DMS 273 (cell line): ENCODE measurements around the gene ADCY1.

Source experiments
- DNase-seq: peaks from one replicate; lab custom pipeline; 2025; ENCODE audit not compliant: unreplicated experiment; lab: John Stamatoyannopoulos, UW

Gene ADCY1

GRCh38 chr7:45576249-45576929 lies 2.2 kb downstream of the ADCY1 start:
- peak; percentile 90 for DNase-seq

- no peak for DNase-seq
Observed at GRCh38 chr7:45578022-45578421, 3.9 kb downstream of the ADCY1 start.

GRCh38 chr7:45578467-45578866 lies 4.3 kb downstream of the ADCY1 start:
- no peak for DNase-seq

GRCh38 chr7:45579391-45579801 lies 5.2 kb downstream of the ADCY1 start:
- peak; percentile 42 for DNase-seq

- DNase-seq = peak; percentile 40
Observed at GRCh38 chr7:45580053-45580872, 6.1 kb downstream of the ADCY1 start.

GRCh38 chr7:45581271-45581780 lies 7.2 kb downstream of the ADCY1 start:
- DNase-seq = no peak

- no peak for DNase-seq
Observed at GRCh38 chr7:45582136-45582749, 8.1 kb downstream of the ADCY1 start.

GRCh38 chr7:45582868-45583277 lies 8.7 kb downstream of the ADCY1 start:
- no peak for DNase-seq

GRCh38 chr7:45583296-45583695 lies 9.1 kb downstream of the ADCY1 start:
- DNase-seq = no peak

GRCh38 chr7:45584261-45585210 lies 10.4 kb downstream of the ADCY1 start:
- no peak for DNase-seq

- DNase-seq = no peak
Observed at GRCh38 chr7:45585628-45586027, 11.5 kb downstream of the ADCY1 start.

- no peak for DNase-seq
Observed at GRCh38 chr7:45586542-45587520, 12.7 kb downstream of the ADCY1 start.

- DNase-seq = no peak
Observed at GRCh38 chr7:45588466-45588865, 14.3 kb downstream of the ADCY1 start.

GRCh38 chr7:45589061-45589460 lies 14.9 kb downstream of the ADCY1 start:
- no peak for DNase-seq

GRCh38 chr7:45589915-45590678 lies 15.9 kb downstream of the ADCY1 start:
- DNase-seq = no peak

- DNase-seq = no peak
Observed at GRCh38 chr7:45590679-45591057, 16.5 kb downstream of the ADCY1 start.

- no peak for DNase-seq
Observed at GRCh38 chr7:45591101-45591906, 17.1 kb downstream of the ADCY1 start.
